NCI-H146 (cell line): Measurements from ENCODE around the gene KCNK10.
"Not testable (repeated sequence)": the region's sequence is repeated elsewhere in the genome, so short reads cannot be mapped to it uniquely, and the experiment has no call there.

Experiments used
- DNase-seq: peaks from one replicate; lab custom pipeline; 2025; lab: John Stamatoyannopoulos, UW

KCNK10 gene

DNA sequence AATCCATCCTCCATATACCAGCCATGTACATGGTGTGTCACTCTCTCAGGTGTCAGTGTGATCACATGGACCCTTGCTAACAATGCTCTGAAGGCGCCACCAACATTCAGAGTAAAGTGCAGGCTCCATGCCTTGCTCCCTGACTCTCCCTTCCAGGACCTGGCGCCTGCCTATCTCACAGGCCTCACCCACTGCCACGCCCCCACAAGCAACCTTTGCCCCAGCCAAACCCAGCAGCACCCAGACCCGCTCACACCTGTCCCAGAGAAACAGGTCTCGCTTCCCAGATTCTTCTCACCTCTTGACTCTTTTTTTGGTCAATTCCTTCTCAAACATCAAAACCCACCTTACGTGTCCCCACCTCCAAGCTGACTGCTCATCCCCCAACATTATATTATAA lies 52.3 kb downstream of the KCNK10 start:
- DNase-seq: no peak

DNA sequence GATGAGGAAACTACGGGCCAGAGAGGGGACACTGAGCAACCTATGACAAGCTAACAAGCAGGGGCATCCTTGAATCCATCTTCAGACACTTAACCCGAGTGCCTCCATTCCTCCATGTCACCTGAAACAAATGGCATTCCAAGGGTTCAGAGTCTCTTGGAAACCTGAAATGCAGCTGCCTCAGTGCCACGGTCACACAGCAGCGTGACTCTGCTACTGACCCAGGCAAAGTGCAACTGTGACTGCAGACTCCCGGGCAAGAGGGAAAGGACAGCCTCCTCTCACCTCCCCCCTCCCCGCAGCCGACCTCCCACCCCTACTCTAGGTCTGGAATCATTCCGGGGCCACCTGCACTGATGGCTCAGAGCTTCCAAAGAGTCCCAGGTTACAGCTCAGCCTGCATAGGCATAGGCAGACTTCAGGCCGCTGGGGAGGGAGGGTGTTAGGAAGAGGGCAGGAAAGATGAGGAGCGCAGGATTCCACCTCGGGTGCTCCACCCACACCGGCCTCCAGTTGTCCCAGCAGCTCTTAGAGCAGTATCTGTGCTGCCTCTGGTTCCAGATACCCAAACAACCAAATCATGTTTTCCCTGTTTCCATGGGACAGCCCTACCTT lies 53.2 kb downstream of the KCNK10 start:
- no peak for DNase-seq

DNA sequence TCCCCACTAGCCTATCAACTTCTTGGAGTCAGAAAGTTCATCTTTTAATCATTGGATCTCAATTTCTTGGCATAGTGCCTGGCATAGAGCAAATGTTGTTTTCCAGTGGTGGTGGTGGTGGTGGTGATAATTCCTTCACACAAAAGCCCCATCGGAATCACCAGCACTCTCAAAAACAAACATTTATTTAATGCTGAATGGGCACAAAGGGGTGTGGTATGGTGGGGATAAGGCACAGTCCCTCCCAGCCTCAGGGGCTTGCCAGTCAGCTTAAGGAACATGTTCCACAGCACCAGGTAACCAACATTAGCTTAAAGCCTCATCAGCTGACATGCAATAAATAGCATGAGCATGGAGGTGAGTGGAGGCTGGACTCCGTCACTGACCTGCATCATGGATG lies 56.6 kb downstream of the KCNK10 start:
- no peak for DNase-seq

DNA sequence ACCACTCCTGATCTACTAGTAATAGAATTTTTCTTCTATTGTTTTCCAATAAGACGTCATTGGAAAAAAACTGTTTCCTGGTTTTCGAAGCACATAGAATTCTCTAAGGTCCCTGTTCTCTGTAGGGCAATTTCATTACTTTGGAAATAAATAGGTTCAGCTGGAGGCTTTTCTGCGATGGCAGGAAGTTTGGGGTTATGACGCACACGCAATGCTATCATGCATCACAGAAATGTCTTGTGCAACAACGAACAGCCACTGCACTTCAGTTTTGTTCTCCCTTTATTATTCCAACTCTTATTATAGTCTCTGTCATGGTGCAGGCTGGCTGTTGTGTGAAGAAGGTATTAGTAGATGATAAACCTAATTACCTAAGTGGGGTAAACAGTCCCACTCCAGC lies 59.0 kb downstream of the KCNK10 start:
- peak; percentile 2 for DNase-seq

DNA sequence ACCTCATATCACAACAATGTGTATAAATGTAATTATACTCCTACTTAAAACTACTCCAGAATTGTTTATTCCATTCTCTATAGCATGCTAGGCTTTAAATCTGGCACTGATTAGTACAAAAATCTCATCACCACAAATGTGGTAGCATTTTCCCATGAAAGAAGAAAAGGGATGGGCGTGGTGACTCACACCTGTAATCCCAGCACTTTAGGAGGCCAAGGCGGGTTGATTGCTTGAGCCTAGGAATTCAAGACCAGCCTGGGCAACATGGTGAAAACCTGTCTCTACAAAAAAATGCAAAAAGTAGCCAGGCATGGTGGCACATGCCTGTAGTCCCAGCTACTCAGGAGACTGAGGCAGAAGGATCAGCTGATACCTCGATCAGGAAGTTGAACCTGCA lies 61.8 kb downstream of the KCNK10 start:
- DNase-seq: not testable (repeated sequence)

DNA sequence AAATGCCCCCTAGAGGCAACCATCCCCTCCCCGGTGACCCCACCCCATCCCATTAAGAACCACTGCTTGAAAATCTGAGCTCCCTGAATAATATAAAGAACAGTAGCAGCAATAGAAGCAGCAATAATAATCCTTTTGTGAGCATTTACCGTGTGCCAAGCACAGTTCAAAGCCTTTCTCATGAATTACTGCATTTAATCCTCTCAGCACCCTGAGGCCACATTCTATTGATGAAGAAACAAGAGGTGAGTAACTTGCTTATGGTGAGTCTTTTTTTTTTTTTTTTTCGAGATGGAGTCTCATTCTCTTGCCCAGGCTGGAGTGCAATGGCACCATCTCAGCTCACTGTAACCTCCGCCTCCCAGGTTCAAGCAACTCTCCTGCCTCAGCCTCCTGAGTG lies 65.0 kb downstream of the KCNK10 start:
- DNase-seq: no peak

DNA sequence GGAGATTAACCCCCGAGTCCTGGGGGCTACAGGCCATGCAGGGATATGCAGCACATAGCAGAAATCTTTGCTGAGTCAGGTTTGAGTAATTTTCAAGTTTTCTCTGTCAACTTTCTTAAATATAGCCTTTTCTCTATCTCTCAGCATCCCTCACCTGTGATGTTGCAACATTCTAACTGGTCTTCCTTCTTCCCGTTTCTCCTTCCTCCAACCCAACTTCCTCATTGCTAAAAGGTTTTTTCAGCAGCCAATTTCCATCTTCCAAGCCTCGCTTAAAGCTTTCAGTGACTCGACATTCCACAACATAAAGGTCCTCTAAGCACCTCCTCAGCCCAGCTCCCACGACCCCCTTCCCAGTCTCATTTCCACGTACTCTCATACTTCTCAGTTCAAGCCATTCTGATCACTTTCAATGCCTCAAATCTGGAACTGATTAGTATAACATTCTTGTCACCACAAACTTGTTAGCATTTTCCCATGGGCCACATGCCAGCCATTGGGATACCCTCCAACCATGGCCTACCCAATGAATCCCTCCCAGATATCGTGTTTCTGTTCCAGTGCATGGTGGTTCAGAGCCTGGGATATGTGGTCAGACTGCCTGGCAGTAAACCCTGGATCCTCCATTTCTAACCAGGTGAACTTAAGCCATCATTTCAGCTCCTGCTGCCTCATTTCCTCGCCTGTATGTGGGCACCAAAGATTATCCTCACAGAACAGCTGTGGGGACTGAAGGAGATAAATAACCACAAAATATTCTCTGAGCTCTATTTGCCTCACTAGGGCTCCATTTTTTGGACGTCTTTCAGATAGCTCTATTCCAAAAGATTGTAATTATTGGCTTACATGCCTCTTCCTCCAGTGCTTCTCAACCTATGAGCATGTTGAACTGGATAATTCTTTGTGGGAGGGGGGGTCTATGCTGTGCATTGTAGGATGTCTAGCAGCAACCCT lies 65.8 kb downstream of the KCNK10 start:
- DNase-seq: no peak

DNA sequence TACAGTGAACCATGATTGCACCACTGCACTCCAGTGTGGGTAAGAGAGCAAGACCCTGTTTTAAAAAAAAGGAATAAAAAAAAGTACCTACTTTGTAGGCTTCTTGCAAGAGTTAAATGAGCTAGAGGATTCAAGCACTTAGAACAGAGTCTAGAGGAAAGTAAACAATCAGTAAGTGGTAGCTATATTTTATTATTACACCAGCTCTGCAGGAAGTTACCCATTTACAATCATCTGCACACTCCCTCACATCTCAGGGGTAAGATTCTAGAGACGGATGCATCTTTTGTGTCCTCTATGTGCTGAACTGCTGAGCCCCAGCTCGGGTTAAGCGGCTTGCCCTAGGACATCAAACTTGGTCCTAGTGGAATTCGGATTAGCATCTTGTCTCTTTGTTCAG lies 67.3 kb downstream of the KCNK10 start:
- DNase-seq: no peak

DNA sequence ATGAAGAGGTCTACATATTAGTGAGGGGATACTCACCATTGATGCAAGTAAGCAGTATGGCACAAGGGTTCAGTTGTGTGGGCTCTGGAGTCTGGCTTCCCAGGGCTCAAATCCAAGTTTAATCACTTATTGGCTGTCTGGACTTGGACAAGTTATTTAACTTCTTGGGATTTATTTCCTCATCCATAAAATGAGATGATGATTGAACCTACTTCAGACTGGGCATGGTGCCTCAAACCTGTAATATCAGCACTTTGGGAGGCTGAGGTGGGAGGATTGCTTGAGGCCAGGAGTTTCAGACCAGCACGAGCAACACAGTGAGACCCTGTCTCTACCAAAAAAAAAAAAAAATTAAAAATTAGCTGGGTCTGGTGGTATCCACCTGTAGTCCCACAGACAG lies 67.9 kb downstream of the KCNK10 start:
- DNase-seq: no peak

DNA sequence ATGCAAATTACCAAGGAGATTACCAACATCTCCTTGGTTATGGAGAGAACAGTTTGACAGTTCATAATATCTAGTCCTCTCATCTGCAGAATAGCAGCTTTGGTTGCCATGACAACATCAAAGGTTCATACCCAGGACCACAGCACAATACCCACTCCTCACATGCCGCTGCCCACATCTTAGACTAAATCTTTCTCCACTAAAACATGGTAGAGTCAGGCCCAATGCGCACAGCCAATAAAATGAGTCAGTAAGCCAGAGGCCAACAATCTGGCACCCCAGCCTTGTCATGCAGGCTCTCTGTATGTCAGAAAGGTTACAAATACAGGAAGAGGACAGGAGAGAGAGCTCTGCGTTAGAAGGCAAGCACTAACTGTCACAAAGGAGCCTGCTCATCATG lies 70.6 kb downstream of the KCNK10 start:
- no peak for DNase-seq

DNA sequence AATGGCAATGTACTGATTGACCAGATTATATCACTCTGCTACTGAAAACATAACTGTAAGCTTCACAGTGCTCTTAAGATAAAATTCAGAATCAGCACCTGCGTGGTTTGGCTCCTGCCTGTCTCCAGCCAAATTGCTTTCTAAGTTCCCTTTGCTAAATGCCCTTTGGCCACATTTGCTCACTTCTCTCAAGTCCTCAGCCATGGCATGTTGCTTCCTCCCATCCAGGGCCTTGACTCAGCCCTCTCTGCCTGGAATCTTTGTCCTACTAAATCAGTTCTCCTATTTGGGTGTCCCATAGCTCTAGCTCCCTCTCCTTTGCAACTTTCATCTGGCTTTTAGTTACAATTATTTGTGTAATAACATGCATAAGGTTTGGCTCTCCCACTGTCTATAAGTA lies 71.4 kb downstream of the KCNK10 start:
- no peak for DNase-seq

DNA sequence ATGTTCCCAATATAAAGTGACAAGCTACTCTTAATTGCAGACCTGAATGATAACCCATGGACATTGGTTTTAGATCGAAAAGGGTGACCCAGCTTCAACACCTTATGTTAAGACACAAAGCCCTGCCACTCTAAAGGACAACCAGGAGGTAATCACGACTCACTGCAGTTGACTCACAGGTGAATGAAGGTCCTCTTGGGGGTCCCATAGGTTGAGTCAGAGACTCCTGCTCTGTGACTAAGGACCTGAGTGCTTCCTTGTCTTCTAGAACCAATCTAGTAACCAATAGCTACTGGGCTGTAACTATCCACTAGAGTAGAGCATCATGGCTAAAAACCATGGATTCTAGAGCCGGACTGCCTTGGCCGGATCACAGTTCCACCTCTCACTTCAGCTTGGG lies 73.8 kb downstream of the KCNK10 start:
- no peak for DNase-seq

DNA sequence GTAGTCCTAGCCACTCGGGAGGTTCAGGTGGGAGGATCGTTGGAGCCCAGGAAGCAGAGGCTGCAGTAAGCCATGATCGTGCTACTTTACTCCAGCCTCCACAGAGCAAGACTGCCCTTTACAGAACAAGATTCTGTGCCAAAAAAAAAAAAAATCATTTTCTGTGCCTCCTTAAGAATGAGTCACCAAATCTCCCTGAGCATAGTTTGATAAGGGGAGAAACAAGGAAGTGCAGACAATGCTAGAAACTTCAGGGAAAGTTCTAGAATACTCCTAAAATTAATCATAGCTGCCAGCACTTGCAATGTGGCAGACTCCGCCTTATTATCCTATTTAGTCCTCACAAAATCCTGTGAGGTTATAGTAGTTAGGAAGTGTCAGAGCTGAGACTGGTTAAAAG lies 74.5 kb downstream of the KCNK10 start:
- no peak for DNase-seq

DNA sequence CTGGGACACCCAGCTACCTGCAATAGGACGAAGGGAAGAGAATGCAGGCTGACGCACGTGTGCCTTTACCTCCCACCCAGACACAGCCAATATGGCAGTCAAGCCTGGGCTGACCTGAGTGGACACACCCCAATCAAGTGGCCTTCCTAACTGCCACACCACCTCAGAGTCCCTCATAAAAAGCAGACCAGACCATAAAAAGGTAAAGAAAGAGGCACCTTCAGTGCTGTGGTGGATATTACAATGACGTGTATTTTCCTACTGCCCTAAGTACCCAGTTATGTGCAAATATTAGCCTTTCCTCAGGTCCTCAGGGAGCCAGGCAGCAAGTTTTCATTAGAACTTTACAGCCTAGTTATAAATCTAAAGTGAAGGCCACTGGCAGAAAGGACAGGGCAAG lies 75.8 kb downstream of the KCNK10 start:
- no peak for DNase-seq

DNA sequence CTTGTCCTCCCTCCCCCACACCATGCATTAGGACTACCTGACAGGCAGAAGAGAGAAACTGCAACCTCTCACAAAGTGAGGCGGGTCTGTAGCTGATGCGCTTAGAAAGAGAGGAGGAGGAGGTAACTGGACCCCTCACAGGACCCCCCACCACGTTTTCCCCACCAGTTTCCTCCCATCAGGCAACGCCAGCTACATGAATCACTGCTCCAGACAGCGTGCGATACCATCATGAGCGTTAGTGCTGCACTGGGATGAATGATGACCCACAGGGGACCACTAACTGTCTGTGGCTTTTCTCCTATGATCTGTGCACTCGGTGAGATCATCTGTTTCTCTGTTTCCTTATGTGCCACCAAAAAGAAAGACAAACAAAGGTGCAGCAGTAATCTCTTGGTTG lies 77.7 kb downstream of the KCNK10 start:
- peak; percentile 57 for DNase-seq

DNA sequence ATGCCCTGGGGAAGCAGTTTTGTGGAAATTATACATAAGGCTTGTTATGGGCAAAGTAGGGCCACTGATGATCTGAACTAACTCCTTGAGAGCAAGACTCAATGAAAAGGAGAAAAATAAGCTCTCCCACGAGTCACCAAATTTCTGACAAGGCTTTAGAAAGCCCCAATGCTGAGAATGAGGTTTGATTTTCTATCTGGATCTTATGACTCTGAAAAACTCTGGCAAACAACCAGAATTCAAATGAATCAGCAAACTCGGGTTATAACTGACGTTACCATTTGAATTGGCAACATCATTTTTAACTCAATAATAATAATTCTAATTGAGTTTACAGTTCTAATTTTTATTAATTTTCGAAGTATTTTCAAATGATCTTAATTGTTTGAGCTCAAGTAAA lies 79.1 kb downstream of the KCNK10 start:
- DNase-seq: no peak

DNA sequence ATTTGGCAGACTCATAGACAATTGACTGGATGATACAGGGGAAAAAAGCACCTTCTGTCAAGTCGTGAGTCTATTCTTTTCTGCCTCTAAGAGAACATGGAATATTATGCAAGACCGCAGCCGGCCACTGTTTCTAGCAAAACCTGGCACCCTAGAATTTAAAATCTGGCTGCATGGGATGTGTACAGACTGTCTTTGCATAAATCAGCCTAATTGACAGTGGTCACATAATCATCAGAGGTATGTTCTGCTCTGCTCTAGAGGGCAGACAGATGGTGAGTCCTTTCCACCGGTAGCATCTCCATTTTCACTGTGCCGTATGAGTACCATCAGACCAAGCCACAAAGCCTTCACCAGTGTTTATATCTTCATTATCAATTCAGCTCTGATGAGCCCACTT lies 80.6 kb downstream of the KCNK10 start:
- no peak for DNase-seq

DNA sequence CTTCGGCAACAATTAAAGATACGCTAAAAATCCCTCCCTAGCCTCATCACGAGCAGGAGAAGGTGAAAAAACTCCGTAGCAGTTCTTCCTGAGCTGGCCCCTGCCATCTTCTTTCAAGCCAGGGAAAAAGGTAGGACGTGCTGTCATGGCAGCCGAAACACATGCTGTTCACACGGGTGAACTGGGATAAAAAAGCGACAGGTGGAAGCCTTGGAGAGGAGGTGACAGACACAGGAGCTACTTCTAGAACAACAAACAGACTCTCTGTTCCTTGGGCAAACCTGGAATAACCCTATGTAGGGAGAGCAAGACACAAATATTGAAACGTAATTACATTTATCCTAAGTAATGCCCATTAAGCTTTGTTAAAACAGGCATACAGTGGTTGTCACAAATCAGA lies 81.3 kb downstream of the KCNK10 start:
- no peak for DNase-seq

DNA sequence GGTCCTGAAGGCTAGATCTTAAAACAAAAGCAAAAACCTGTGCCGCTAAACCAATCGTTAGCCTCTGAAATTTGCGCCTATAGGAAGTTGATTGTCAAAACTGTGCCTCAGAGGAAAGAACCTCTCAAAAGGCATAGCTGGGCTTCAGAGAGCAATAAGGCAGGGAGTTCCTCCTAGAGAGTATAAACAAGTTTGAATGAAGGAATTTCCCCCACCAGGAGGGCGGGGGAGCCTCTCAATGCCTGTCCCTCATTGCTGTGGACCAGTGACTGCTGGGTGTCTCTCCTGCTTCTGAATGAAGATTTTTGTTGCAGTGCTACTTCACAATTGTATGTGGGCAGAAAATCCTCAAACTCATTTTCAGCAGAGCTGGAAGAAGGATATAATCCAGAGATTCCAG lies 88.6 kb downstream of the KCNK10 start:
- DNase-seq: no peak

DNA sequence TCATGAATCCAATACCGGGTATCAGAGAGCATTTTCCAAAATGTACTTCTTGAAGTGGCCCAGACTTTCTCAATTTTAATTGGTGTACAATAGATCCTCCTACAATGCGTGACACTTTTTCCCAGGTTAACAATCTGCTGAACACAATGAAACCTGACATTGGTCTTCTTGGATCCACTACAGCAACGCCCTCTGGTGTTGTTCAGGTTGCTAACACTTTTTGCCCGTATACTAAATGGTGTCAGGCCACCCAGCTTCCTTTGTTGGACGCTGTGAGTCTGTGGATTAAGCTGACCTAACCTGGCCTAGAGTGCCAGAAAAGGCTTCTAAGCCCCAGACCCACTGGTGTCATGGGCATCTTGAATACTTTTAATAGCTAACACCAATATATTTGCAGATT lies 89.2 kb downstream of the KCNK10 start:
- DNase-seq: peak; percentile 51

DNA sequence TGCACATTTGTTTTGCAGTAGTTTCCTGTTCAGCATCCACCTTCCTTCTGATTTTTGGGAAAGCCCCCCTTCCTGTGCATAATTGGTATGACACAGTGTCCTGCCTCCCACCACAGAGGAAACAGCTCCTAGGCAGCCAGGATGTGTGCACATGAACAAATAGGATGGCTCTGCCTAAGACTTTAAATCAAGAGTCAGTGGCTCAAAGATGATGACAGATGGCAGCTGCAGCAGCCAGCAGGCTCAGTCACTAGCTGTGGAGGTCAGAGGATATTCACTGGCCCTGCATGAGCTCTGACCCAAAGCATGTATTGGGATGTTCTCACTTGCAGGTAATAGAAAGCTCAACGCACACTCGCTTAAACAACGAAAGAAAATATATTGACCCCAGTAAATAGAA lies 90.3 kb downstream of the KCNK10 start:
- DNase-seq: no peak

DNA sequence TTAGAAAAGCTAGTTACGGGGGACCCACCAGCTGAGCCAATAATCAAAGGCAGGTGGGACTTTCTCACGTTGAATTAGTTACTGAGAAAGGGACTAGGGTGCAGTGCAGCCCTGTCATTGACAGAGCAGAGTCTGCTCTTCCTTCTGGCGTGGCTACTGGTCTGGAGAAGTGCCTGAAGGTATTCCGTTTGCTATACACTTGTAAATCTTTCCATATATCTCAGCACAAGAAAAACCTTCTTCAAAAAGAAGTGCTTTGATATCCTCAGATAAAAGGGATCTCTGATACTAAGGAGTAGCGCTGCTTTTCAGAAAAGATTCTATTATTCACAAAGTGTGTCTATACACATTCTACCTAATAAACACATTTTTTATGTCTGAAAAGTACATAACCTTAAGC lies 91.5 kb downstream of the KCNK10 start:
- no peak for DNase-seq

DNA sequence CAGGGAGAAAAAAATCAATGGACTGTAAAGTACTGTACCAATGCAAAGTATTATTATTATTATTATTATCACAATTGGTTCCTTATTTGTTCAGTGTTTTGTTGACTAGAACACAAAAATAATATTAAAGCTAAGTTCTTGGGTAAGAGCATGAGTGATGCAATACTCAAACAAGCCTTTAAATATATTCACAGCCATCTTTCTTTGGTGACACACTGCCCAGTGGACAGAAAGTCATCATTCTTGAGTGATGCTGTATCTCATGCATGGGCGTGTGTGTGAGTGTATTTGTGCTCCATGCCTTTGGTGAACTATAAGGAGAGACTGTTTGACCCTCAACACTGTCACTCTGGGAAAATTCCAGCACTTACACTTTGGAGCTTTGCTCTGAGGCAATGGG lies 93.6 kb downstream of the KCNK10 start:
- DNase-seq: no peak
